Liver (tissue), 9 donors: ENCODE measurements around the gene HNRNPCL1. TPM values are rescaled to one million over a fixed set of nuclear protein-coding genes. Genes with fewer than 3 reads are reported as not detected.
"Not testable (repeated sequence)": the region's sequence is repeated elsewhere in the genome, so short reads cannot be mapped to it uniquely, and the experiment has no call there.

ENCODE experiments used
- DNase-seq: peaks from one replicate; pipeline ENCODE4 v3.0.0-alpha.2; 2017; ENCODE audit warnings: low spot score
- H3K27ac ChIP-seq, 2 donors: one replicate each; pipeline ENCODE4 v1.7.0; 2013; ENCODE audit warnings: inconsistent platforms in 2 of 2, low read length in 2 of 2, control low read depth in 1 of 2, low read depth in 1 of 2, mild to moderate bottlenecking in 1 of 2
- H3K27me3 ChIP-seq, 4 donors: one replicate each; pipeline versions ENCODE4 v1.6.1 to v1.7.0; 2013; ENCODE audit warnings: low read length in 3 of 4, inconsistent platforms in 1 of 4, mild to moderate bottlenecking in 1 of 4, moderate library complexity in 1 of 4; ENCODE audit not compliant: control insufficient read depth in 4 of 4, insufficient read depth in 4 of 4
- H3K36me3 ChIP-seq, 4 donors: one replicate each; pipeline versions ENCODE4 v1.6.1 to v1.7.0; 2013; ENCODE audit warnings: low read length in 3 of 4, mild to moderate bottlenecking in 3 of 4, low read depth in 1 of 4, moderate library complexity in 1 of 4; ENCODE audit not compliant: control insufficient read depth in 4 of 4, insufficient read depth in 3 of 4
- H3K4me1 ChIP-seq, 4 donors: one replicate each; pipeline versions ENCODE4 v1.6.1 to v1.7.0; 2013; ENCODE audit warnings: low read length in 3 of 4, mild to moderate bottlenecking in 3 of 4, moderate library complexity in 1 of 4; ENCODE audit not compliant: control insufficient read depth in 4 of 4, insufficient read depth in 4 of 4
- H3K4me3 ChIP-seq, 3 donors: one replicate each; pipeline versions ENCODE4 v1.6.1 to v1.7.0; 2013; ENCODE audit warnings: low read length in 3 of 3, control low read depth in 1 of 3, low read depth in 1 of 3, mild to moderate bottlenecking in 1 of 3
- H3K9ac ChIP-seq, 2 donors: one replicate each; pipeline ENCODE4 v1.7.0; 2013; ENCODE audit warnings: low read length in 2 of 2, mild to moderate bottlenecking in 2 of 2, moderate library complexity in 2 of 2, control low read depth in 1 of 2, low read depth in 1 of 2
- H3K9me3 ChIP-seq, 4 donors: one replicate each; pipeline versions ENCODE4 v1.6.1 to v1.7.0; 2013; ENCODE audit warnings: low read length in 3 of 4; ENCODE audit not compliant: control insufficient read depth in 4 of 4
- ATF3 ChIP-seq: IDR thresholded peaks from 2 replicates; pipeline ENCODE4 v1.6.1; 2016; ENCODE audit warnings: antibody characterized with exemption
- CTCF ChIP-seq: fragments of 150-350 bp; IDR thresholded peaks from 2 replicates; pipeline ENCODE4 v1.5.1; 2017; ENCODE audit warnings: improper control_type of control experiment, low read depth, low read length; ENCODE audit not compliant: missing input control
- EGR1 ChIP-seq, 2 donors: IDR thresholded peaks; 2 replicates each; pipeline ENCODE4 v1.6.1; 2016 to 2018; ENCODE audit warnings: antibody characterized with exemption in 2 of 2, low read depth in 2 of 2
- FOXA1 ChIP-seq: IDR thresholded peaks from 2 replicates; pipeline ENCODE4 v1.6.1; 2016; ENCODE audit warnings: antibody characterized with exemption
- FOXA2 ChIP-seq: IDR thresholded peaks from 2 replicates; pipeline ENCODE4 v1.6.1; 2016; ENCODE audit warnings: antibody characterized with exemption
- GABPA ChIP-seq, 2 donors: IDR thresholded peaks in 1 of 2; conservative IDR thresholded peaks in 1 of 2; 2 replicates each; pipeline ENCODE4 v1.6.1; 2016; ENCODE audit warnings: antibody characterized with exemption in 2 of 2, mild to moderate bottlenecking in 1 of 2, moderate library complexity in 1 of 2
- HNF4A ChIP-seq, 2 donors: conservative IDR thresholded peaks; 2 replicates each; pipeline ENCODE4 v1.6.1; 2016; ENCODE audit warnings: antibody characterized with exemption in 2 of 2, mild to moderate bottlenecking in 2 of 2
- HNF4G ChIP-seq: IDR thresholded peaks from 2 replicates; pipeline ENCODE4 v1.6.1; 2016; ENCODE audit warnings: antibody characterized with exemption
- JUND ChIP-seq, 2 donors: IDR thresholded peaks; 2 replicates each; pipeline ENCODE4 v1.6.1; 2016; ENCODE audit warnings: antibody characterized with exemption in 2 of 2
- NR2F2 ChIP-seq: IDR thresholded peaks from 2 replicates; pipeline ENCODE4 v1.6.1; 2016; ENCODE audit warnings: antibody characterized with exemption
- RAD21 ChIP-seq, 2 donors: IDR thresholded peaks; 2 replicates each; pipeline ENCODE4 v1.6.1; 2016; ENCODE audit warnings: antibody characterized with exemption in 2 of 2, mild to moderate bottlenecking in 2 of 2
- RXRA ChIP-seq, 2 donors: IDR thresholded peaks; 2 replicates each; pipeline ENCODE4 v1.6.1; 2017 to 2018; ENCODE audit warnings: antibody characterized with exemption in 2 of 2, mild to moderate bottlenecking in 1 of 2
- SP1 ChIP-seq: IDR thresholded peaks from 2 replicates; pipeline ENCODE4 v1.6.1; 2018; ENCODE audit warnings: antibody characterized with exemption, mild to moderate bottlenecking
- TAF1 ChIP-seq: conservative IDR thresholded peaks from 2 replicates; pipeline ENCODE4 v1.6.1; 2016; ENCODE audit warnings: antibody characterized with exemption, mild to moderate bottlenecking
- YY1 ChIP-seq: IDR thresholded peaks from 2 replicates; pipeline ENCODE4 v1.6.1; 2016; ENCODE audit warnings: antibody characterized with exemption, mild to moderate bottlenecking
- WGBS: extraction: QIAGEN DNeasy Blood & Tissue Kit; methylation state at CpG from one replicate; pipeline ENCODE4 v1.1.7; 2013; 5-methylcytosine and 5-hydroxymethylcytosine counted together
- polyA plus RNA-seq, 2 donors: library from polyadenylated mRNA; stranded (reverse) in 1 of 2; unstranded in 1 of 2; fragments of 200-250 nt in 1 of 2; fragments of >200 nt in 1 of 2; fragmentation: Nextera tagmentation in 1 of 2; extraction: Ambion mirVana in 1 of 2; gene quantifications; one replicate each; pipeline versions ENCODE4 v1.2.1 to v1.2.3, GENCODE V29; 2013 to 2015
- total RNA-seq, 2 donors: library from RNA; depleted of rRNA; stranded (reverse); fragments of >200 nt; gene quantifications; one replicate each; pipeline ENCODE4 v1.2.3, GENCODE V29; 2014
- TF ChIP-seq, protein P1 (sequence below): IDR thresholded peaks from 2 replicates; pipeline ENCODE4 v1.6.1; 2016; ENCODE audit warnings: antibody characterized with exemption
- TF ChIP-seq, protein P2 (sequence below): IDR thresholded peaks from 2 replicates; pipeline ENCODE4 v1.6.1; 2016; ENCODE audit warnings: antibody characterized with exemption
- TF ChIP-seq, protein P3 (sequence below): IDR thresholded peaks from 2 replicates; pipeline ENCODE4 v1.6.1; 2016; ENCODE audit warnings: antibody characterized with exemption, mild to moderate bottlenecking
- donor health status: healthy.
- donor health status: healthy.
- donor health status: healthy.
- donor health status: healthy.
- donor health status: healthy.

Gene HNRNPCL1
- total and polyA plus RNA-seq, 4 donors = not detected

DNA sequence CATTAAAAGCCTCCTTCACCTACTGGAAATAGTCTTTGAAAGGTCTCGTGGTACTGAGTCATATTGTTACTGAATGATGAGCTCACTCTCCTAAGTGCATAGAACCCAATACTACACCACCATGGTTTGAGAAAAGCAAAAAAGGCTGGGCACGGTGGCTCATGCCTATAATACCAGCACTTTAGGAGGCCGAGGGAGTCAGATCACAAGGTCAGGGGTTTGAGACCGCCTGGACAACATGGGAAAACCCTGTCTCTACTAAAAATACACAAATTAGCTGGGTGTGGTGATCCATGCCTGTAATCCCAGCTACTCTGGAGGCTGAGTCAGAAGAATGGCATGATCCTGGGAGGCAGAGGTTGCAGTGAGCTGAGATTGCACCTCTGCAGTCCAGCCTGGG lies 3.3 kb upstream of the HNRNPCL1 start:
- Histone ChIP-seq H3K9me3 (peaks cover 0 to 3% (median 0%) of the 10 kb centered on the region in 4 donors), H3K27me3 (no peaks in the 10 kb centered on the region), H3K4me1 (no peaks in the 10 kb centered on the region), H3K4me3 (no peak overlapping the region), H3K36me3 (no peaks in the 10 kb centered on the region), H3K9ac (no peak overlapping the region), H3K27ac (no peak overlapping the region)
- TF ChIP-seq FOXA2 (no peak), CTCF (no peak), RAD21 (IDR thresholded peaks at IDR 0.05) (no peak), EGR1 (IDR thresholded peaks at IDR 0.05; ENCODE audit: low read depth in 2 of 2) (no peak), GABPA (IDR thresholded peaks at IDR 0.05 in 1 of 2, conservative IDR thresholded peaks at IDR 0.05 in 1 of 2) (no peak), ATF3 (no peak), JUND (IDR thresholded peaks at IDR 0.05) (no peak), FOXA1 (no peak), RXRA (IDR thresholded peaks at IDR 0.05) (no peak), YY1 (no peak), NR2F2 (no peak), SP1 (no peak), TAF1 (no peak), HNF4G (no peak), HNF4A (conservative IDR thresholded peaks at IDR 0.05) (no peak)
- TF ChIP-seq, protein P1, sequence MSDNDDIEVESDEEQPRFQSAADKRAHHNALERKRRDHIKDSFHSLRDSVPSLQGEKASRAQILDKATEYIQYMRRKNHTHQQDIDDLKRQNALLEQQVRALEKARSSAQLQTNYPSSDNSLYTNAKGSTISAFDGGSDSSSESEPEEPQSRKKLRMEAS = no peak
- TF ChIP-seq, protein P2, sequence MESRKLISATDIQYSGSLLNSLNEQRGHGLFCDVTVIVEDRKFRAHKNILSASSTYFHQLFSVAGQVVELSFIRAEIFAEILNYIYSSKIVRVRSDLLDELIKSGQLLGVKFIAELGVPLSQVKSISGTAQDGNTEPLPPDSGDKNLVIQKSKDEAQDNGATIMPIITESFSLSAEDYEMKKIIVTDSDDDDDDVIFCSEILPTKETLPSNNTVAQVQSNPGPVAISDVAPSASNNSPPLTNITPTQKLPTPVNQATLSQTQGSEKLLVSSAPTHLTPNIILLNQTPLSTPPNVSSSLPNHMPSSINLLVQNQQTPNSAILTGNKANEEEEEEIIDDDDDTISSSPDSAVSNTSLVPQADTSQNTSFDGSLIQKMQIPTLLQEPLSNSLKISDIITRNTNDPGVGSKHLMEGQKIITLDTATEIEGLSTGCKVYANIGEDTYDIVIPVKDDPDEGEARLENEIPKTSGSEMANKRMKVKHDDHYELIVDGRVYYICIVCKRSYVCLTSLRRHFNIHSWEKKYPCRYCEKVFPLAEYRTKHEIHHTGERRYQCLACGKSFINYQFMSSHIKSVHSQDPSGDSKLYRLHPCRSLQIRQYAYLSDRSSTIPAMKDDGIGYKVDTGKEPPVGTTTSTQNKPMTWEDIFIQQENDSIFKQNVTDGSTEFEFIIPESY = no peak
- TF ChIP-seq, protein P3, sequence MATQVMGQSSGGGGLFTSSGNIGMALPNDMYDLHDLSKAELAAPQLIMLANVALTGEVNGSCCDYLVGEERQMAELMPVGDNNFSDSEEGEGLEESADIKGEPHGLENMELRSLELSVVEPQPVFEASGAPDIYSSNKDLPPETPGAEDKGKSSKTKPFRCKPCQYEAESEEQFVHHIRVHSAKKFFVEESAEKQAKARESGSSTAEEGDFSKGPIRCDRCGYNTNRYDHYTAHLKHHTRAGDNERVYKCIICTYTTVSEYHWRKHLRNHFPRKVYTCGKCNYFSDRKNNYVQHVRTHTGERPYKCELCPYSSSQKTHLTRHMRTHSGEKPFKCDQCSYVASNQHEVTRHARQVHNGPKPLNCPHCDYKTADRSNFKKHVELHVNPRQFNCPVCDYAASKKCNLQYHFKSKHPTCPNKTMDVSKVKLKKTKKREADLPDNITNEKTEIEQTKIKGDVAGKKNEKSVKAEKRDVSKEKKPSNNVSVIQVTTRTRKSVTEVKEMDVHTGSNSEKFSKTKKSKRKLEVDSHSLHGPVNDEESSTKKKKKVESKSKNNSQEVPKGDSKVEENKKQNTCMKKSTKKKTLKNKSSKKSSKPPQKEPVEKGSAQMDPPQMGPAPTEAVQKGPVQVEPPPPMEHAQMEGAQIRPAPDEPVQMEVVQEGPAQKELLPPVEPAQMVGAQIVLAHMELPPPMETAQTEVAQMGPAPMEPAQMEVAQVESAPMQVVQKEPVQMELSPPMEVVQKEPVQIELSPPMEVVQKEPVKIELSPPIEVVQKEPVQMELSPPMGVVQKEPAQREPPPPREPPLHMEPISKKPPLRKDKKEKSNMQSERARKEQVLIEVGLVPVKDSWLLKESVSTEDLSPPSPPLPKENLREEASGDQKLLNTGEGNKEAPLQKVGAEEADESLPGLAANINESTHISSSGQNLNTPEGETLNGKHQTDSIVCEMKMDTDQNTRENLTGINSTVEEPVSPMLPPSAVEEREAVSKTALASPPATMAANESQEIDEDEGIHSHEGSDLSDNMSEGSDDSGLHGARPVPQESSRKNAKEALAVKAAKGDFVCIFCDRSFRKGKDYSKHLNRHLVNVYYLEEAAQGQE = no peak
- 76% methylated on average over 4 of the region's 4 CpGs for WGBS
- DNase-seq = no peak

- not testable (repeated sequence) for H3K9ac ChIP-seq, DNase-seq, H3K4me3 ChIP-seq, H3K27ac ChIP-seq, H3K9me3 ChIP-seq, H3K27me3 ChIP-seq, H3K4me1 ChIP-seq, H3K36me3 ChIP-seq
- 46% methylated on average over 2 of the region's 2 CpGs for WGBS
Measured at GRCh38 chr1:12833251-12833650, 15.3 kb downstream of the HNRNPCL1 start.

DNA sequence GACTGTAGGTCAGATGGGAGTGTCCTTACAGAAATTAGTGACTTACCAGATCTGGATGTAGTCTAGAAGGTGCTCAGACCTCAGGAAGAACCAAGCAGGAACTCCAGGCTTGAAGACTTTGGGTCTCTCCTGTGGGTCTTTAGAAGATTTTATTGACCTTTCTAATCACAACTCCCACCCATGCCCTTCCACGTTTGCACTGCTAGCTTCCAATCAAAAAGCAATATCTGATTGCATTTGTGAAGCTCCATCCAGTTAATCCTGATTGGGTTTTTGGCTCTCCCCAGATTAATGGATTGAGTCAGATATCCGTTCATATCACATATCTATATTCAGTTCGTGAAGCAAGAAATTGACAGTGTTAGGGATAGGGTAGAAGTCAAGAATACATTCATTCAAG lies 17.2 kb downstream of the HNRNPCL1 start, which contains the start of gene PRAMEF11:
TSS of gene PRAMEF11 (minus strand) at position 101 of the 400 bp plus-strand sequence. CDS start 2,621 bp downstream, outside the sequence.
- WGBS = 59% methylated on average over 3 of the region's 3 CpGs
- H3K9ac ChIP-seq, H3K4me3 ChIP-seq, H3K27me3 ChIP-seq, H3K27ac ChIP-seq, H3K9me3 ChIP-seq, DNase-seq, H3K36me3 ChIP-seq, H3K4me1 ChIP-seq: not testable (repeated sequence)

GRCh38 chr1:12819061-12819460 lies 29.5 kb downstream of the HNRNPCL1 start:
- DNase-seq, H3K27me3 ChIP-seq: not testable (repeated sequence)
- WGBS = 67% methylated on average over 6 of the region's 6 CpGs

More at GRCh38 chr1:12819061-12819460, 29.5 kb downstream of the HNRNPCL1 start:
- not testable (repeated sequence) for H3K4me3 ChIP-seq, H3K9me3 ChIP-seq, H3K27ac ChIP-seq, H3K36me3 ChIP-seq, H3K4me1 ChIP-seq, H3K9ac ChIP-seq
